ENCODE results near the gene KCNC2.

GRCh38 chr12:75212072-75212471 is 2.4 kb upstream of the KCNC2 start:
- TF ChIP-seq CTCF (conservative IDR thresholded peaks at IDR 0.05) (no peak), ZFX (IDR thresholded peaks at IDR 0.05) (no peak)
